HCT116 (cell line): Measurements from ENCODE around the gene DOK5. TPM values are rescaled to one million over a fixed set of nuclear protein-coding genes. Genes with fewer than 3 reads are reported as not detected.

ENCODE experiments used
- ATAC-seq: fragments of 200-7000 bp; cut with Tn5 transposase; 2 replicates; pipeline ENCODE4 v1.9.1; 2020; ENCODE audit warnings: mild to moderate bottlenecking, moderate library complexity
- BruUV-seq: library from RNA; stranded (reverse); fragments of 400-500 nt; replicated peaks from 2 replicates; lab custom pipeline; 2021; lab: Mats Ljungman, UMichigan
- CTCF ChIA-PET: fragments of 300-600 bp; sonication (Branson Sonifier 250); formaldehyde crosslinking; loops from one replicate; lab custom pipeline; 2021; ENCODE audit warnings: antibody characterized with exemption; lab: Charles Lee
- POLR2A ChIA-PET: fragments of 300-600, 350-600 bp; sonication (Branson Sonifier 250); formaldehyde crosslinking; loops from one replicate; lab custom pipeline; 2021; ENCODE audit warnings: antibody characterized with exemption; lab: Charles Lee
- RAD21 ChIA-PET, 2 experiments: fragments of 300-600 bp; sonication (Branson Sonifier 250); formaldehyde crosslinking; loops; one replicate each; lab custom pipeline; 2023; ENCODE audit warnings: low total read pairs in 2 of 2; ENCODE audit not compliant: uncharacterized antibody in 2 of 2, unreplicated experiment in 2 of 2, low non-redundant PET in 1 of 2; lab: Charles Lee
- DNase-seq: peaks from one replicate; pipeline ENCODE4 v3.0.0-alpha.2; 2010; ENCODE audit warnings: low read depth, low spot score
- H2AFZ ChIP-seq: fragments of 200-600 bp; shearing (Covaris generic), sonication (generic); 2 replicates; pipeline ENCODE4 v1.6.1; 2017; ENCODE audit warnings: low read depth, mixed run types, mixed read lengths, antibody characterized with exemption, low read length; ENCODE audit not compliant: poor library complexity, severe bottlenecking
- H3K27ac ChIP-seq: 2 replicates; pipeline ENCODE4 v1.5.1; 2012; ENCODE audit warnings: low read depth, low read length
- H3K27me3 ChIP-seq: fragments of 200-600 bp; sonication (generic); 2 replicates; pipeline ENCODE4 v1.6.1; 2016; ENCODE audit warnings: mixed run types, low read length, mixed read lengths; ENCODE audit not compliant: insufficient read depth
- H3K36me3 ChIP-seq, 2 experiments: fragments of 200-500 bp in 1 of 2; fragments of 200-600 bp in 1 of 2; sonication (Bioruptor generic) in 1 of 2; sonication (generic) in 1 of 2; 2 replicates each; pipeline versions ENCODE4 v1.5.1 to v1.6.1; 2014 to 2016; ENCODE audit warnings: low read length in 2 of 2, inconsistent platforms in 1 of 2, mixed read lengths in 1 of 2, mixed run types in 1 of 2; ENCODE audit not compliant: insufficient read depth in 2 of 2, control insufficient read depth in 1 of 2
- H3K4me1 ChIP-seq, 2 experiments: fragments of 200-600 bp in 1 of 2; sonication (generic) in 1 of 2; 2 replicates each; pipeline versions ENCODE4 v1.5.1 to v1.6.1; 2012 to 2017; ENCODE audit warnings: low read length in 2 of 2, inconsistent platforms in 1 of 2, mild to moderate bottlenecking in 1 of 2, mixed read lengths in 1 of 2, mixed run types in 1 of 2, moderate library complexity in 1 of 2; ENCODE audit not compliant: insufficient read depth in 2 of 2, control insufficient read depth in 1 of 2
- H3K4me2 ChIP-seq: fragments of 200-600 bp; sonication (generic); 2 replicates; pipeline ENCODE4 v1.6.1; 2017; ENCODE audit warnings: mixed run types, low read length, mixed read lengths
- H3K4me3 ChIP-seq, 2 experiments: fragments of 200-600 bp in 1 of 2; sonication (generic) in 1 of 2; replicated peaks in 1 of 2; 2 replicates each; pipeline ENCODE4 v1.5.1; 2011 to 2016; ENCODE audit warnings: low read length in 2 of 2, control low read depth in 1 of 2, low read depth in 1 of 2, mild to moderate bottlenecking in 1 of 2, mixed read lengths in 1 of 2, mixed run types in 1 of 2
- H3K79me2 ChIP-seq: fragments of 200-600 bp; sonication (generic); 2 replicates; pipeline ENCODE4 v1.6.1; 2017; ENCODE audit warnings: mild to moderate bottlenecking, mixed run types, low read length, moderate library complexity, mixed read lengths; ENCODE audit not compliant: insufficient read depth
- H3K9ac ChIP-seq: fragments of 200-600 bp; sonication (generic); 2 replicates; pipeline ENCODE4 v1.6.1; 2016; ENCODE audit warnings: low read length, mixed read lengths
- H3K9me2 ChIP-seq: fragments of 200-600 bp; sonication (generic), shearing (Covaris generic); 2 replicates; pipeline ENCODE4 v1.6.1; 2017; ENCODE audit warnings: mixed run types, mild to moderate bottlenecking, moderate library complexity; ENCODE audit not compliant: insufficient read depth
- H3K9me3 ChIP-seq, 2 experiments: fragments of 200-500 bp in 1 of 2; fragments of 200-600 bp in 1 of 2; sonication (Bioruptor generic) in 1 of 2; sonication (generic) in 1 of 2; 2 replicates each; pipeline ENCODE4 v1.6.1; 2014 to 2017; ENCODE audit warnings: low read length in 2 of 2, mixed read lengths in 2 of 2, inconsistent platforms in 1 of 2, low read depth in 1 of 2, mild to moderate bottlenecking in 1 of 2, mixed run types in 1 of 2, moderate library complexity in 1 of 2; ENCODE audit not compliant: control insufficient read depth in 1 of 2, insufficient read depth in 1 of 2
- H4K20me1 ChIP-seq: fragments of 200-600 bp; sonication (generic), shearing (Covaris generic); 2 replicates; pipeline ENCODE4 v1.6.1; 2017; ENCODE audit warnings: mixed run types, mild to moderate bottlenecking, moderate library complexity; ENCODE audit not compliant: insufficient read depth
- CBX3 ChIP-seq: IDR thresholded peaks from 2 replicates; pipeline ENCODE4 v1.6.1; 2012; ENCODE audit warnings: low read depth
- CEBPB ChIP-seq: IDR thresholded peaks from 2 replicates; pipeline ENCODE4 v1.6.1; 2012; ENCODE audit warnings: low read depth
- EGR1 ChIP-seq: IDR thresholded peaks from 2 replicates; pipeline ENCODE4 v1.6.1; 2012; ENCODE audit warnings: low read depth
- EZH2 ChIP-seq: fragments of 200-600 bp; sonication (generic); IDR thresholded peaks from 2 replicates; pipeline ENCODE4 v1.6.1; 2017; ENCODE audit warnings: antibody characterized with exemption, mixed run types
- JUND ChIP-seq: IDR thresholded peaks from 2 replicates; pipeline ENCODE4 v1.6.1; 2012
- POLR2A ChIP-seq: IDR thresholded peaks from 2 replicates; pipeline ENCODE4 v1.7.0; 2011; ENCODE audit warnings: borderline replicate concordance; ENCODE audit not compliant: insufficient read depth, insufficient read length; ENCODE audit errors: extremely low read depth
- POLR2AphosphoS5 ChIP-seq: IDR thresholded peaks from 2 replicates; pipeline ENCODE4 v1.6.1; 2011; ENCODE audit warnings: mild to moderate bottlenecking, low read depth, low read length, moderate library complexity
- SP1 ChIP-seq: IDR thresholded peaks from 2 replicates; pipeline ENCODE4 v1.6.1; 2012; ENCODE audit warnings: low read depth
- YY1 ChIP-seq: IDR thresholded peaks from 2 replicates; pipeline ENCODE4 v1.6.1; 2011; ENCODE audit warnings: low read length, low read depth, moderate library complexity, mild to moderate bottlenecking; ENCODE audit not compliant: insufficient replicate concordance; ENCODE audit errors: extremely low read depth
- ZBTB33 ChIP-seq: IDR thresholded peaks from 2 replicates; pipeline ENCODE4 v1.6.1; 2011; ENCODE audit warnings: mild to moderate bottlenecking, low read length, moderate library complexity; ENCODE audit not compliant: insufficient replicate concordance; ENCODE audit errors: extremely low read depth
- ZFX ChIP-seq: fragments of 450-650 bp; IDR thresholded peaks from 2 replicates; pipeline ENCODE4 v1.6.1; 2017
- ZNF274 ChIP-seq: fragments of 200-500 bp; sonication (Bioruptor generic); IDR thresholded peaks from 2 replicates; pipeline ENCODE4 v1.6.1; 2014; ENCODE audit warnings: mild to moderate bottlenecking, low read depth, low read length, inconsistent platforms
- intact Hi-C: fragments of 100-400 bp; cut with micrococcal nuclease; formaldehyde crosslinking; loops from 2 replicates; pipeline ENCODE4 v1.10.0; 2022
- total RNA-seq: library from RNA; stranded (reverse); gene quantifications from one replicate; pipeline ENCODE4 v1.2.1, GENCODE V29; 2021; ENCODE audit not compliant: unreplicated experiment
- TF ChIP-seq, protein P1 (sequence below): IDR thresholded peaks from 2 replicates; pipeline ENCODE4 v1.6.1; 2012; ENCODE audit warnings: low read depth

The DOK5 gene
- total RNA-seq, 1 experiment from 2014 or later: not detected

- no peak overlapping the region for H3K27ac ChIP-seq
- H3K4me1 ChIP-seq: no peaks in the 10 kb centered on the region
- no peaks in the 10 kb centered on the region for H3K27me3 ChIP-seq
- intact Hi-C loops: no loop called here
- RAD21 ChIA-PET: no interaction called here
- no peaks in the 10 kb centered on the region for H4K20me1 ChIP-seq
- no peak overlapping the region for H3K4me3 ChIP-seq
- no peaks in the 10 kb centered on the region for H3K9me3 ChIP-seq
- no peak overlapping the region for H2AFZ ChIP-seq
- POLR2A ChIA-PET: no interaction called here
- H3K79me2 ChIP-seq: no peaks in the 10 kb centered on the region
- CTCF ChIA-PET: no interaction called here
- DNase-seq: no peak
- no peak overlapping the region for H3K4me2 ChIP-seq
- TF ChIP-seq POLR2A (no peak), ZNF274 (no peak), POLR2AphosphoS5 (no peak)
- TF ChIP-seq, all 23 proteins: peak for 0
- H3K9ac ChIP-seq: no peak overlapping the region
- H3K36me3 ChIP-seq: no peaks in the 10 kb centered on the region
- ATAC-seq: no peak
- BruUV-seq: no TSS peak
- no peaks in the 10 kb centered on the region for H3K9me2 ChIP-seq
These were observed 38.7 kb downstream of the DOK5 start for GRCh38 chr20:54514028-54514607.

GRCh38 chr20:54515793-54516628 is 40.6 kb downstream of the DOK5 start:
- Histone ChIP-seq H3K79me2 (no peaks in the 10 kb centered on the region), H4K20me1 (no peaks in the 10 kb centered on the region), H3K4me2 (no peak overlapping the region), H3K27ac (no peak overlapping the region), H3K4me3 (no peak overlapping the region), H3K36me3 (no peaks in the 10 kb centered on the region), H3K9me3 (no peaks in the 10 kb centered on the region), H3K27me3 (peaks cover 3% of the 10 kb centered on the region; the same call in 1 of the 2 replicates), H2AFZ (no peak overlapping the region), H3K4me1 (no peaks in the 10 kb centered on the region), H3K9ac (no peak overlapping the region), H3K9me2 (no peaks in the 10 kb centered on the region)
- no TSS peak for BruUV-seq
- DNase-seq: no peak
- no peak for ATAC-seq
- ChIA-PET RAD21 (no interaction called here), CTCF (no interaction called here), POLR2A (no interaction called here)
- intact Hi-C loops: no loop called here
- TF ChIP-seq ZBTB33 (no peak), CBX3 (no peak), ZNF274 (no peak), EGR1 (no peak), SP1 (no peak), JUND (no peak), CEBPB (no peak), YY1 (no peak), ZFX (no peak), EZH2 (no peak), POLR2A (no peak)
- TF ChIP-seq, protein P1, sequence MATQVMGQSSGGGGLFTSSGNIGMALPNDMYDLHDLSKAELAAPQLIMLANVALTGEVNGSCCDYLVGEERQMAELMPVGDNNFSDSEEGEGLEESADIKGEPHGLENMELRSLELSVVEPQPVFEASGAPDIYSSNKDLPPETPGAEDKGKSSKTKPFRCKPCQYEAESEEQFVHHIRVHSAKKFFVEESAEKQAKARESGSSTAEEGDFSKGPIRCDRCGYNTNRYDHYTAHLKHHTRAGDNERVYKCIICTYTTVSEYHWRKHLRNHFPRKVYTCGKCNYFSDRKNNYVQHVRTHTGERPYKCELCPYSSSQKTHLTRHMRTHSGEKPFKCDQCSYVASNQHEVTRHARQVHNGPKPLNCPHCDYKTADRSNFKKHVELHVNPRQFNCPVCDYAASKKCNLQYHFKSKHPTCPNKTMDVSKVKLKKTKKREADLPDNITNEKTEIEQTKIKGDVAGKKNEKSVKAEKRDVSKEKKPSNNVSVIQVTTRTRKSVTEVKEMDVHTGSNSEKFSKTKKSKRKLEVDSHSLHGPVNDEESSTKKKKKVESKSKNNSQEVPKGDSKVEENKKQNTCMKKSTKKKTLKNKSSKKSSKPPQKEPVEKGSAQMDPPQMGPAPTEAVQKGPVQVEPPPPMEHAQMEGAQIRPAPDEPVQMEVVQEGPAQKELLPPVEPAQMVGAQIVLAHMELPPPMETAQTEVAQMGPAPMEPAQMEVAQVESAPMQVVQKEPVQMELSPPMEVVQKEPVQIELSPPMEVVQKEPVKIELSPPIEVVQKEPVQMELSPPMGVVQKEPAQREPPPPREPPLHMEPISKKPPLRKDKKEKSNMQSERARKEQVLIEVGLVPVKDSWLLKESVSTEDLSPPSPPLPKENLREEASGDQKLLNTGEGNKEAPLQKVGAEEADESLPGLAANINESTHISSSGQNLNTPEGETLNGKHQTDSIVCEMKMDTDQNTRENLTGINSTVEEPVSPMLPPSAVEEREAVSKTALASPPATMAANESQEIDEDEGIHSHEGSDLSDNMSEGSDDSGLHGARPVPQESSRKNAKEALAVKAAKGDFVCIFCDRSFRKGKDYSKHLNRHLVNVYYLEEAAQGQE: no peak
